SKM-1 (cell line): ENCODE measurements around the gene LPCAT1.
A peak's percentile ranks its signal among the peaks of the same experiment; 100 is the strongest.
"Not testable (repeated sequence)": the region's sequence is repeated elsewhere in the genome, so short reads cannot be mapped to it uniquely, and the experiment has no call there.

Source experiments
- DNase-seq: peaks from one replicate; lab custom pipeline; 2025; ENCODE audit not compliant: unreplicated experiment; lab: John Stamatoyannopoulos, UW

Gene LPCAT1

GRCh38 chr5:1481266-1481958 is 42.3 kb downstream of the LPCAT1 start:
- no peak for DNase-seq

DNA sequence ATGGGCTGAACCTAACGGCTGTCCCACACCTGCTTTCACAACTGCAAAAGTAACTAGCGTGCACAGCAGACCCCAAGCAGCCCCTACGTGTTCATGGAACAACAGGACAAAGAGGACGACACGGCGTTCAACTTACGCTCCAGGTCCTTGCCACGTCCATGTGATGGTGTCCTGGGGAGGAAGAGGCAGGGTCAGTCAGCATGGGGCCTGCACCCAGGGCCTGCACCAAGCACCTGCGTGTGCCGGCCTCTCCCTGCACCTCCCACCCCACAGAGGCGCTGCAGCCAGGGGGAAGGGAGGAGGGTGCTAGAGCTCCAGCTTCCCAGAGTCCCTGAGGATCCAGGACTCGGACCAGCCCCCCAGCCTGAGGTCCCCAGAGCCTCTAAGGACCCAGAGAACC is 43.0 kb downstream of the LPCAT1 start:
- no peak for DNase-seq

DNA sequence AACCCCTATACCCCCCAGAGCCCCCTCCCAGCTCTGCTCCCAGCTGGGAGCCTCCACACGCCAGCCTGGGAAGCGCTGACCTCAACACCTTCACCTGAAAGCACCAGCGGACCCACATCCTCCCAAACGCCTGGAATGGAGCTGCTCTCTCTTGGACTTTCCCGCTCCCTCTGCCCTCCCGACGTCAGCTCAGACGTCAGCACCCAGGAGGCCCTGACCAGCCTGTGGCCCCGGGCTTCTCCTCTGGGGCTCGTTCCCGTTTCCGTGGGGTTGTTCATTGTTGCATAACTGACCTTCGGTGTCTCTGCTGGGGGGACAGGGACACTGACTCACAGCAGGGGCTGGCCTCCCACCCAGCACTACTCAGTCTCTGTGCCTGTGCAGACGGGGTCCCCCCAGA is 43.5 kb downstream of the LPCAT1 start:
- peak; percentile 13 for DNase-seq

DNA sequence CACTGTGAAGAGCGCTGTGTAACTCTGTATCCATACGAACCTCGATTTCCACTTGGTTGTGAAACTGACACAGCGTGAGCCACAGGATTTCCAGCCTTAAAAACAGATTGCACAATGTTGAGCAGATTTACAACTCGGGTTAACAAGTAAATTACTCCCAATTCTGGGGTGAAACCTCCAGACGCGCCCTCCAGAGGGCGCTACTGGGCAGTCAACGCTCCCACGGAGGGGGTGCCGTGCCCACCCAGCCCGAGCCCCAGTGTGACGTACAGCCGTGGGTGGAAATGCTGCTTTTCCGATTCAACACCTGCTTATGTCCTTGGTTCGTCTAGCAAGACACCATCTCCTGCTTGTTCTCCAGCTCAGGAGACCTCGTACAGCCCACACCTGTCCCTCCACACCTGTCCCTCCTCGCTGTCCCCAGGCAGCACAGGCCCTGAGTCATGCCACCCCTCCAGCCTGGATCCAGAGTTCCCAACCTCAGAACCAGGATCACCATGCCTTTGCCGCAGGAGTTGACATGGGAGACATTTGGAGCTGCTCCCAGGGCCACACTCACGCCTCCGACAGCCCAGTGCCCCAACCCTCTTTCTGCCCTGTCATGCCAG is 44.1 kb downstream of the LPCAT1 start:
- DNase-seq: peak; percentile 84

- no peak for DNase-seq
Measured at GRCh38 chr5:1479066-1479465, 44.7 kb downstream of the LPCAT1 start.

DNA sequence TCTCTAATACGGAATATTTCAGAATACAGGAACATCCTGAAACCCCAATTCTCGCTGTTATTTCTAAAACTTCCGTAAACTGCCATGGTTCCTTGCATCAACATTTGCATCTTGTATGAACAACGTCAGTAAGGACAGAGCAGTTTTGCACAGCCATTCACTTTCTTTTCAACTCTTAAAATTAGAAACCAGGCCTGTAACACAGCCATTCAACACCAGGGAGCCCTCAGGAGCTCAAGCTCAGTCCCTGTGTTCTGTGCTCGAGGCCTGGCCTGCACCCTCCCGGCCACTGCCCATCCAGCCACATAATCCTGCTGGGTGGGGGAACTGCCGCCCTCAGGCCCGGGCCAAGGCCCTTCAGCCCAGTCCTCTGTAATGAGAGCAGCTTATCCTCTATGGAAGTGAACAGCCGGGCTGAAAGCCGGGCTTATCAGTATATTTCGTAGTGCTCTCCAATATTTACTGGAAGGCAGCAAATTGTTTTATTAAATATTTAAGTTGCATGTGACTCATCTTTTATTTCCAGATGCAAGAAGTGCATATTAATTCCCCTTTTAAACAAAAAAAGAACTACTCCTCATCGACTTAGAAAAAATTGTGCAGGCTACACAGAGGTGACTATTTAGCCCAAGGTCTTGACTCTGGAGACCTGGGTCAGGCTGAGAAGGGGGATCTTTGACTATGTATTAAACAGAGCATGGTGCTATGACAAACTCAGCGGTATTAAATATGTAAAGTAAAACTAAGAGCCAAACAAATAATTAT is 45.3 kb downstream of the LPCAT1 start:
- DNase-seq: no peak

- no peak for DNase-seq
Measured at GRCh38 chr5:1477341-1477740, 46.4 kb downstream of the LPCAT1 start.

DNA sequence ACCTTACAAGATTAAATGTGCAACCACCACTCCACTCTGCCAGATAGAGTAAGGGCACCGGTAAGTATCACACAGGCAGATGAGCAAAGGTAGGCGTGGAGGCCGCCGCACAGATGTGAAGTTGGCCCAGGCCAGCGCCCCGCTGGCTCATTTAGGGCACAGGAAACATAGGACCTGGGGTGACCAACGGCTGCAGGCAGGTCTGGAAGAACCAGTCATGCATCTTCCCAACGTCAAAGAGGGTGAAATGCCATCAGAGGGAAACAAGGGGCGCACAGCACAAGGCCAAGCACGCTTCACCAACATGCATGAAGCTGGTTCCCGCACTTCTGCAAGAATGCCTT is 46.8 kb downstream of the LPCAT1 start:
- DNase-seq: no peak

DNA sequence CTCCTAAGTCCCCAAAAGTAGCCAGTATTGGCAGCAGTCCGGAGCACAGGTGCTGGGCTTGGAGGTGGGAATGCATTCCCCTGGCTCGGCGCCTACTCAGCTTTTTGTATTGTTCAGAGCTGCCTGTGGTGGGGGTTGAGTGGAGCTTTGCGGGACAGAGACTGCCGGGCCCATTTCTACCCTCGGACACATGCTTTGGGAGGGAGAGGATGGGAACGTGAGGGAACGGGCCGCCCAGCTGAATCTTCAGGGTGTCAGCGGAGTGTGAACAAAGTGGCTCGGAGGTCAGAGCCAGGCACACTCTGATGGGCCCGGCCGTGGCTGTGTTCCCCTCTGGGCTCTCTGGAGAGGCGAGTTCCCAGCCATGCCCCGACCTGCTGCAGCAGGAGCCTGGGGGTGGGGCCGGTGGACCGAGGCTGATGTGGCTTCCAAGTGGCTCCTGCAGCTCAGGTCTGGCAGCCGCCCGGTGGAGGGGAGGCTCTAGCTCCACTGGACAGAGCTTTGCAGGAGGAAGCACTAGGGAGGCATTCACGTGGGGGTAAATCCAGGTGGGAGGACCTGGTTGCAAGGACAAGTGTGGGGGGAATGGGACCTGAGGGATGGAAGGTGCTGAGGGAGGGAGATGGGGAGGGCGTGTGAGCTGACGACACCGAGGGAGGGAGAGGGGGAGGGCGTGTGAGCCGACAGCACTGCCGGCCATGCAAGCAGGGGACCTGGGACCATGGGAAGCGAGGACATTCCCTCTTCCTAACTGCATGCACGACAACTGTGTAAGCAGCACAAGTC is 47.4 kb downstream of the LPCAT1 start:
- DNase-seq: no peak

GRCh38 chr5:1475544-1475900 is 48.2 kb downstream of the LPCAT1 start:
- DNase-seq: not testable (repeated sequence)

DNA sequence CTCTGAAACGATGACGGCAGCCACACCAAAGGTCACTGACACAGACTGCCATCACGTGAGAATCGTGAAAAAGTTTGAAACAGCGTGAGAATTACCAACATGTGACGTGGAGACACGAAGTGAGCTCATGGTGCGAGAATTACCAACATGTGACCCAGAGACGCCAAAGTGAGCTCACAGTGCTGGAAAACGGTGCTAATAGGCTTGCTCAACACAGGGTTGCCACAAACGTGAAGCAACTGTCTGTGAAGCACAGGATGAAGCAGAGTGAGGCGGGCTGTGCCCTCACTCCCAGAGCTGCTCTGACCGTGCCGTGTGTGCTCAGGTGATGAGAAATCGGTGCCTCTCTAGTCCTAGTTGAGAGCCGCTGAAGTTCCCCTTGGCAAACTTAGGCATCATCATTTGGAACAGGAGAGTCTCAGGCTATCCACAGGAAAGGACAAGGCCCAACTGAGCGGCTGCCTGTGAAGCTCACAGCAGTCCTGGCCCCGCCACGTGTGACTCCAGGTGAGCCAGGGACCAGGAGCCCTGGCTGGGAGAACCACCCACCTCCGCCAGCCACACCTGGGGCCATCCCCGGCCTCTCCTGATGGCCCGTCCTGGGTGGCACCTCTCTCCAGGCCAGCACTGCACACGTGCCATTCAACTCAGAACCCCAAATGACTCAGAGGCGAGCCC is 48.8 kb downstream of the LPCAT1 start:
- no peak for DNase-seq

GRCh38 chr5:1474183-1474839 is 49.4 kb downstream of the LPCAT1 start:
- no peak for DNase-seq

- no peak for DNase-seq
Measured at GRCh38 chr5:1473746-1474145, 50.0 kb downstream of the LPCAT1 start.

DNA sequence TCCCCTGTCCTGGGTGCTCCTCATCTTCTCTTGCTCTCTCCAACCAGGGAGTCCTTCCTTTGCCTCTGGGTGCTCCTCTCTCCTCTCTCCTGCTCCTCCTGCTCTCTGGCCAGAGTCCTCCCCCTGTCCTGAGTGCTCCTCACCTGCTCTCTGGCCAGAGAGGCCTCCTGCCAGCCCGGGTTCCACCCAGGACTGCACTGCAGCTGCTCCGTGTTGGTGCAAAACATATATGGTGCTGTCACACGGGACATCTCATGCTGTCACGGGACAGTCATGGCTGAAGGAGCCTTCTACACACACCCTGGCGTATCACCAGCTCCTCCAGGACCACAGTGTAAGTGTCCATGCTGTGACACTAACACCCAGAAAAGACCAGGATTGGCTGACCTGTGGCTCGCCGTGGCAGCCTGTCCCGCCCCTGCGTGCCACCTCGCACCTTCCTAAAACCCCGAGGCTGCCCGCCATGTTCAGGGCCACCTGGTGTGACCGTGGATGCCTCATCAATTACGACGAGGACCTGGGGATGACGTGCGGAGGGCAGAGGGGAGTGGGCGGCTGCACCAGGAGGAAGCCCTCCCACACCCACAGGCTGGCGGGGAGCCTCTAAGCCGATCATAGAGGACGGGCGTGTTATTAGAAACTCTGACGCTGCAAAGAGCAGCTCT is 50.7 kb downstream of the LPCAT1 start:
- no peak for DNase-seq

DNA sequence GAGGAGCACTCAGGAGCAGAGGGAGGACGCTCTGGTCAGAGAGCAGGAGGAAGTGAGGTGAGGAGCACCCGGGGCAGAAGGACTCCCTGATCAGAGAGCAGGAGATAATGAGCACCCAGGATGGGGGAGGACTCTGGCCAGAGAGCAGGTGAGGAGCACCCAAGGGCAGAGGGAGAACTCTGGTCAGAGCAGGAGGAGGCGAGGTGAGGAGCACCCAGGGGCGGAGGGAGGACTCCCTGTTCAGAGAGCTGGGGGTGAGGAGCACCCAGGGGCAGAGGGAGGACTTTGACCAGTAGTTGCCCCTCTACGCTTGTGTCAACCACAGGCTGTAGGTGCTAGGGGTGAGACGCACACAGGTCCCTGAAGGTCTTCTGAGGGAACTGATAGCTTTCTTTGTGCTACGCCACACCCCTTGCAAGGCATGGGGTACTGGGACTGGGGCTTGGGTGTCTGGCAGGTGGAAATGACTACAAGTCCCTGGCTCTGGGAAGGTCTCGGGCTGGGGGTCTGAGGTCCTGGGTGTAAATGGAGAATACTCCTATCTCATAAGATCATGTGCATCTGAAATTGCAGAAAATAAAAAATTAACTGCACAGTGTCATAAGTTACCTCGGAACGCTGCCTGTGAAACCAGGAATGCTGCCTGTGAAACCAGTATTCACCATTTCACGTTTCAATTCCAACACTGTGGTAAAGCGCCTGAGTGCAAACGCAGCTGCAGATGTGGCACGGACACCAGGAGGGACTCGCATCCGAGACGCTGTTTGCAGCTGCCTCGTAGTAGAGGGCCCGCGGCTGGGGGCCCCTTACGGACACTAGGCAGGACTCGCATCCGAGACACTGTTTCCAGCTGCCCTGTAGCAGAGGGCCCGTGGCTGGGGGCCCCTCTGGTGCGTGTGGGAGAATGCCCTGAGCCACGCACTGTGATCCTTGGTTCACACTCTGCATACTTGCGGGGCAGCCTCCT is 51.5 kb downstream of the LPCAT1 start:
- no peak for DNase-seq

DNA sequence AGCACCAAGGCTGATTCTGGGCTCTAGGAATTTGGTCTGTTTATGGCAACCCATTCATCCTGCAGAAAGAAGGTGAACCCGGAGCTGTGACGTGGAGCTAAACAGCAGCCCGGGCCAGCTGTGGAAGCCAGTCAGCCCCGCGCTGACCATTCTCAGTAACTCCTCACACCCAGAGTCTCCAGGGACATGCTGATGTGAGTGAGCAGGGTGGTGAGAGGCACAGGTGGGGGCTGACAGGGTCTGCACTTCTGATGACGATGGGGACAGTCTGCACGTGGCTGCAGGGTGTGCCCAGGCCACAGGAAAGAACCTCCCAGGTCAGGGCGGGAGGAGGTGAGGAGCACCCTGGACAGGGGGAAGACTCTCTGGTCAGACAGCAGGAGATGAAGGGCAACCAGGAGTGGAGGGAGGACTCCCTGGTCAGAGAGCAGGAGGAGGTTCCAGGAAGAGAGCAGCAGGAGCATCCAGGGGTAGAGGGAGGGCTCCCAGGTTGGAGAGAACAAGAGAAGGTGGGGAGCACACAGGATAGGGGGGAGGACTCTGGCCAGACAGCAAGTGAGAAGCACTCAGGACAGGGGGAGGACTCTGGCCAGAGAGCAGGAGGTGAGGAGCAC is 52.4 kb downstream of the LPCAT1 start:
- DNase-seq: no peak

DNA sequence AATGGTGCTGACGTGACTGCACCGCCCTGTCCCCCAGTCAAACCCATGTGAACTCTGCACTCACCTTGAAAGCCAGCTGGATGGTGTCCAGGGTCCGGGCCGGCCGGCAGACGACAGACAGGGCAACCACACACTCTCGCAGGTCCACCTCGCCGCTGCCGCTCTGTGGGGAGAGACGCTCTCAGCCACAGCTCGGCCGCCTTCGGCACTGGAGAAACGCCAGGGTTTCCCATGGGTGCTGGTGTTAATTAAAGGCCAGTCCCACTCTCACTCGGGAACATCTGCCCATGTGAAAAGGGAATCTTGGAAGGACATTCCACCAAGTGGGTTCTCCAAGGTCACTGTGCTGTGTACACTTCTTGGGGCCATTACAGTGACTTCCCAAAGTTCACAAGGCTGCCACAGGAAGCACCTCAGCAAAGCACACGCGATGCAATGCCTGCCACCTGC is 53.0 kb downstream of the LPCAT1 start:
- no peak for DNase-seq
